H1 (cell line): ENCODE measurements around the gene MINDY3. TPM values are rescaled to one million over a fixed set of nuclear protein-coding genes. Genes with fewer than 3 reads are reported as not detected.

Experiments
- ATF3 ChIP-seq: IDR thresholded peaks from 2 replicates; pipeline ENCODE4 v1.6.1; 2011; ENCODE audit warnings: low read depth, mild to moderate bottlenecking, low read length; ENCODE audit not compliant: insufficient read depth
- CHD7 ChIP-seq: fragments of 300-600 bp; sonication (generic); IDR thresholded peaks from 2 replicates; pipeline ENCODE4 v1.7.1; 2012; ENCODE audit warnings: low read length, moderate library complexity, mild to moderate bottlenecking, inconsistent platforms; ENCODE audit not compliant: insufficient replicate concordance
- RBBP5 ChIP-seq: IDR thresholded peaks from 2 replicates; pipeline ENCODE4 v1.7.1; 2012; ENCODE audit warnings: low read depth, mild to moderate bottlenecking, inconsistent platforms, low read length, moderate library complexity, borderline replicate concordance
- YY1 ChIP-seq: IDR thresholded peaks from 2 replicates; pipeline ENCODE4 v1.6.1; 2011; ENCODE audit warnings: low read depth, mild to moderate bottlenecking, low read length
- polyA plus RNA-seq, 7 experiments: library from polyadenylated mRNA; depleted of rRNA in 3 of 7; stranded (reverse) in 5 of 7; unstranded in 2 of 7; fragments of >200 nt in 5 of 7; fragments of 200-250 nt in 2 of 7; gene quantifications; 1 replicate in 5 of 7; 2 replicates in 1 of 7; 4 replicates in 1 of 7; pipeline versions ENCODE4 v1.2.1 to v1.2.3, GENCODE V29; 2011 to 2013; ENCODE audit warnings: missing spikeins in 2 of 7, mixed read lengths in 2 of 7
- total RNA-seq: library from RNA; stranded (reverse); fragmentation: NEBNext Ultra II Directional; extraction: Animal tissue kit (Norgen Biotek cat#: 25700); gene quantifications from 2 replicates; pipeline ENCODE4 v1.2.1, GENCODE V29; 2021
- TF ChIP-seq, protein P1 (sequence below): IDR thresholded peaks from 2 replicates; pipeline ENCODE4 v1.6.1; 2012; ENCODE audit warnings: inconsistent platforms
- TF ChIP-seq, protein P2 (sequence below): IDR thresholded peaks from 2 replicates; pipeline ENCODE4 v1.6.1; 2012; ENCODE audit warnings: inconsistent platforms

The MINDY3 gene
- total and polyA plus RNA-seq, 2 of the 8 experiments (the other 6 are each of a cell fraction or from before 2014, with no cell fraction given) = 4.6 to 13.6 TPM

DNA sequence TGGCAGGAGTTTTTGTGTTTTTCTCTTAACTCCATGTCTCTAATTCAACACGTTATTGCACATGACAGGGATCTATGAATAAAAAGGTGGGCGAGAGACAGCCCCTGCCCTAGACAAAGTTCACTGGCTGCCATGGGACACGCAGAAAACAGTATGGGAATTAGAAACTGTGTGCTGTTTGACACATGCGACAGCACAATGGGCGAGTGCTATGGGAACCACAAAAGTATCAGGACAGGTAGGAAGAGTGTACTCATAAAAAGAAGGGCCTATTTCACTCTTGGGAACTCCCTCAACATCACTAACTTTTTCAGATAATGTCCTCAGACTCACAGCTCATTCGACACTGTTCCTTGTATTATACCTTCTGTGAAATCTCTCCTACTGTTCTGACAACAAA is 45.7 kb downstream of the MINDY3 start (continued):
- no peak for TF ChIP-seq CHD7
- TF ChIP-seq, protein P1, sequence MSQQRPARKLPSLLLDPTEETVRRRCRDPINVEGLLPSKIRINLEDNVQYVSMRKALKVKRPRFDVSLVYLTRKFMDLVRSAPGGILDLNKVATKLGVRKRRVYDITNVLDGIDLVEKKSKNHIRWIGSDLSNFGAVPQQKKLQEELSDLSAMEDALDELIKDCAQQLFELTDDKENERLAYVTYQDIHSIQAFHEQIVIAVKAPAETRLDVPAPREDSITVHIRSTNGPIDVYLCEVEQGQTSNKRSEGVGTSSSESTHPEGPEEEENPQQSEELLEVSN = no peak
- TF ChIP-seq RBBP5 = no peak
- TF ChIP-seq YY1 = no peak
- TF ChIP-seq ATF3 = no peak
- TF ChIP-seq, protein P2, sequence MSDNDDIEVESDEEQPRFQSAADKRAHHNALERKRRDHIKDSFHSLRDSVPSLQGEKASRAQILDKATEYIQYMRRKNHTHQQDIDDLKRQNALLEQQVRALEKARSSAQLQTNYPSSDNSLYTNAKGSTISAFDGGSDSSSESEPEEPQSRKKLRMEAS = no peak
- TF ChIP-seq, all 59 proteins: peak for 0
